Effector memory CD4-positive, alpha-beta T cell (primary cell): ENCODE results near the gene BANF1.
"Not testable (repeated sequence)": the region's sequence is repeated elsewhere in the genome, so short reads cannot be mapped to it uniquely, and the experiment has no call there.

Source experiments
- DNase-seq, 3 donors: peaks; one replicate each; pipeline ENCODE4 v3.0.0-alpha.2; 2020
- H3K27ac ChIP-seq: 2 replicates; pipeline ENCODE4 v1.7.0; 2013; ENCODE audit warnings: mild to moderate bottlenecking, low read length, moderate library complexity; ENCODE audit not compliant: insufficient read depth, poor library complexity, severe bottlenecking
- H3K27me3 ChIP-seq: replicated peaks from 2 replicates; pipeline ENCODE4 v1.7.0; 2013; ENCODE audit warnings: mild to moderate bottlenecking, low read length; ENCODE audit not compliant: insufficient read depth, control insufficient read depth, poor library complexity, severe bottlenecking
- H3K36me3 ChIP-seq: 2 replicates; pipeline ENCODE4 v1.7.0; 2013; ENCODE audit warnings: mild to moderate bottlenecking, low read length, moderate library complexity; ENCODE audit not compliant: control insufficient read depth, insufficient read depth
- H3K4me1 ChIP-seq: 2 replicates; pipeline ENCODE4 v1.7.0; 2013; ENCODE audit warnings: low read length, mild to moderate bottlenecking; ENCODE audit not compliant: control insufficient read depth, insufficient read depth, poor library complexity, severe bottlenecking
- H3K4me3 ChIP-seq: 2 replicates; pipeline ENCODE4 v1.7.0; 2013; ENCODE audit warnings: low read length, low read depth, mild to moderate bottlenecking; ENCODE audit not compliant: insufficient read depth, poor library complexity, severe bottlenecking
- H3K9me3 ChIP-seq: 2 replicates; pipeline ENCODE4 v1.7.0; 2013; ENCODE audit warnings: mild to moderate bottlenecking, low read length, moderate library complexity; ENCODE audit not compliant: control insufficient read depth

The BANF1 gene

GRCh38 chr11:65997286-65997685 lies 5.0 kb upstream of the BANF1 start:
- H3K27ac ChIP-seq, result no peak overlapping the region
- no peaks in the 10 kb centered on the region for H3K9me3 ChIP-seq
- no peaks in the 10 kb centered on the region for H3K27me3 ChIP-seq
- peaks cover 35% of the 10 kb centered on the region for H3K36me3 ChIP-seq
- no peak for DNase-seq
- H3K4me3 ChIP-seq, result no peak overlapping the region
- H3K4me1 ChIP-seq, result peaks cover 5% of the 10 kb centered on the region

- H3K4me3 ChIP-seq, result peak overlapping the region; percentile 66
- peaks cover 36% of the 10 kb centered on the region for H3K36me3 ChIP-seq
- peaks cover 9% of the 10 kb centered on the region for H3K4me1 ChIP-seq
- no peaks in the 10 kb centered on the region for H3K27me3 ChIP-seq
- H3K9me3 ChIP-seq, result no peaks in the 10 kb centered on the region
- no peak for DNase-seq
- H3K27ac ChIP-seq, result peak overlapping the region; percentile 80
These were observed 434 bp downstream of the BANF1 start for GRCh38 chr11:66002648-66003225.

GRCh38 chr11:66003291-66003690 lies 988 bp downstream of the BANF1 start:
- no peaks in the 10 kb centered on the region for H3K9me3 ChIP-seq
- H3K36me3 ChIP-seq, result peaks cover 31% of the 10 kb centered on the region
- peaks cover 9% of the 10 kb centered on the region for H3K4me1 ChIP-seq
- no peak for DNase-seq
- no peak overlapping the region for H3K4me3 ChIP-seq
- H3K27ac ChIP-seq, result peak overlapping the region; percentile 80
- H3K27me3 ChIP-seq, result no peaks in the 10 kb centered on the region

GRCh38 chr11:66004186-66004585 lies 1.9 kb downstream of the BANF1 start:
- Histone ChIP-seq H3K4me3 (no peak overlapping the region), H3K27ac (no peak overlapping the region), H3K4me1 (peaks cover 9% of the 10 kb centered on the region), H3K9me3 (no peaks in the 10 kb centered on the region), H3K36me3 (peaks cover 22% of the 10 kb centered on the region), H3K27me3 (no peaks in the 10 kb centered on the region)
- no peak for DNase-seq

- Histone ChIP-seq H3K27me3 (peaks cover 2% of the 10 kb centered on the region), H3K36me3 (peaks cover 10% of the 10 kb centered on the region), H3K27ac (no peak overlapping the region), H3K9me3 (no peaks in the 10 kb centered on the region), H3K4me1 (peaks cover 5% of the 10 kb centered on the region), H3K4me3 (no peak overlapping the region)
- DNase-seq, result no peak
These were observed 4.0 kb downstream of the BANF1 start for GRCh38 chr11:66006134-66006890.

GRCh38 chr11:66006891-66007176 lies 4.5 kb downstream of the BANF1 start:
- Histone ChIP-seq H3K27ac (no peak overlapping the region), H3K4me3 (no peak overlapping the region), H3K9me3 (no peaks in the 10 kb centered on the region), H3K4me1 (peaks cover 7% of the 10 kb centered on the region), H3K36me3 (peaks cover 10% of the 10 kb centered on the region), H3K27me3 (peaks cover 7% of the 10 kb centered on the region)
- DNase-seq, result no peak

GRCh38 chr11:66007201-66007634 lies 4.9 kb downstream of the BANF1 start:
- Histone ChIP-seq H3K27me3 (peaks cover 11% of the 10 kb centered on the region), H3K9me3 (no peaks in the 10 kb centered on the region), H3K27ac (no peak overlapping the region), H3K4me1 (peaks cover 11% of the 10 kb centered on the region), H3K36me3 (peaks cover 10% of the 10 kb centered on the region), H3K4me3 (no peak overlapping the region)
- DNase-seq, result no peak

- Histone ChIP-seq H3K36me3 (peaks cover 10% of the 10 kb centered on the region), H3K4me1 (peaks cover 7% of the 10 kb centered on the region), H3K9me3 (no peaks in the 10 kb centered on the region), H3K4me3 (no peak overlapping the region), H3K27ac (no peak overlapping the region), H3K27me3 (peaks cover 17% of the 10 kb centered on the region)
- DNase-seq, result no peak
These were observed 5.8 kb downstream of the BANF1 start for GRCh38 chr11:66008095-66008467.

- Histone ChIP-seq H3K27me3 (peaks cover 22% of the 10 kb centered on the region), H3K4me1 (peaks cover 6% of the 10 kb centered on the region), H3K27ac (no peak overlapping the region), H3K9me3 (no peaks in the 10 kb centered on the region), H3K4me3 (no peak overlapping the region), H3K36me3 (peaks cover 10% of the 10 kb centered on the region)
- no peak for DNase-seq
These were observed 6.3 kb downstream of the BANF1 start for GRCh38 chr11:66008468-66009101.

- H3K9me3 ChIP-seq, H3K27ac ChIP-seq, DNase-seq, H3K36me3 ChIP-seq, H3K4me3 ChIP-seq, H3K4me1 ChIP-seq: not testable (repeated sequence)
- H3K27me3 ChIP-seq, result peaks cover 22% of the 10 kb centered on the region
These were observed 7.7 kb downstream of the BANF1 start for GRCh38 chr11:66010036-66010435.
